ENCODE measurements around the gene PADI1. TPM values are rescaled to one million over a fixed set of nuclear protein-coding genes. Genes with fewer than 3 reads are reported as not detected.

Gene PADI1
- total and polyA plus RNA-seq, 2 of the 8 experiments (the other 6 are each of a cell fraction or from before 2014, with no cell fraction given): 0.20 to 0.30 TPM

DNA sequence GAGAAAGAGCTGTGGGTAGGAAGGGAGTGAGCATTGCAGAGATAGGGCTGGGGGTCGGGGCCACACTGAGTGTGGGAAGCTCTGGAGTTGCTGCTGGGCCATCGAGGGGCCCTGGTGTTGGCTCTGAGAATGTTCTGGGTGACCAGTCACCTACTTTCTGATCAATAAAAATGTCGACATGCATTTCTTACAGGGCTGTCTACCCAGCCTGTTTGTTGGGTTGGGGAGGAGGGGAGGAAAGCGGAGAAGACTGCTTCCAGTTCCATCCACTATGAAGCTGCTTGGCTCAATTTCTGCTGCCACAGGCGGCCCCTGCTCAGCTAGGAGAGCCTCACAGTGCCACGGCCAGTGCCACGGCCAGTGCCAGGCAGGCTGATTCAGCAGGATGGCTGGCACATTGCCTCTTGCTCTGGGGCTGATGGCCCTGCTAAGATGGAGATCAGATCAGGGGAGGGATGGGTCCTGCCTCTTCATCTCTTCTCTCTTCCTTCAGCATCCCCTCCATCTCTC is 40.9 kb downstream of the PADI1 start (continued):
- TF ChIP-seq, protein P1, sequence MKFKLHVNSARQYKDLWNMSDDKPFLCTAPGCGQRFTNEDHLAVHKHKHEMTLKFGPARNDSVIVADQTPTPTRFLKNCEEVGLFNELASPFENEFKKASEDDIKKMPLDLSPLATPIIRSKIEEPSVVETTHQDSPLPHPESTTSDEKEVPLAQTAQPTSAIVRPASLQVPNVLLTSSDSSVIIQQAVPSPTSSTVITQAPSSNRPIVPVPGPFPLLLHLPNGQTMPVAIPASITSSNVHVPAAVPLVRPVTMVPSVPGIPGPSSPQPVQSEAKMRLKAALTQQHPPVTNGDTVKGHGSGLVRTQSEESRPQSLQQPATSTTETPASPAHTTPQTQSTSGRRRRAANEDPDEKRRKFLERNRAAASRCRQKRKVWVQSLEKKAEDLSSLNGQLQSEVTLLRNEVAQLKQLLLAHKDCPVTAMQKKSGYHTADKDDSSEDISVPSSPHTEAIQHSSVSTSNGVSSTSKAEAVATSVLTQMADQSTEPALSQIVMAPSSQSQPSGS (IDR thresholded peaks at IDR 0.05; ENCODE audit: low read length): no peak
- TF ChIP-seq HDAC6 (IDR thresholded peaks at IDR 0.05; ENCODE audit: low read depth, low read length): no peak
